Suprapubic skin (tissue), 3 donors: ENCODE measurements around the gene NUCB1.

Source experiments
- CTCF ChIP-seq, 2 donors: fragments of 200-600 bp in 1 of 2; fragments of 450-650 bp in 1 of 2; sonication (generic) in 1 of 2; IDR thresholded peaks; one replicate each; pipeline ENCODE4 v1.5.1; 2016 to 2019; ENCODE audit warnings: antibody characterized with exemption in 2 of 2, mild to moderate bottlenecking in 1 of 2, moderate library complexity in 1 of 2
- POLR2A ChIP-seq, 2 donors: fragments of 450-650 bp; IDR thresholded peaks; one replicate each; pipeline ENCODE4 v1.6.1; 2017; ENCODE audit warnings: antibody characterized with exemption in 2 of 2, mild to moderate bottlenecking in 2 of 2, moderate library complexity in 2 of 2

GRCh38 chr19:48961051-48961649 is 61.0 kb downstream of the NUCB1 start:
- no peak for TF ChIP-seq POLR2A (IDR thresholded peaks at IDR 0.05)
- no peak for TF ChIP-seq CTCF (IDR thresholded peaks at IDR 0.05)
